GM21526 (cell line): ENCODE results near the gene ITGB2.
"Not testable (repeated sequence)": the region's sequence is repeated elsewhere in the genome, so short reads cannot be mapped to it uniquely, and the experiment has no call there.

Experiments
- ATAC-seq: cut with Tn5 transposase; IDR thresholded peaks from one replicate; pipeline ENCODE4 v1.9.1; 2021; ENCODE audit warnings: moderate library complexity; ENCODE audit not compliant: unreplicated experiment, low FRiP score

ITGB2 gene

DNA sequence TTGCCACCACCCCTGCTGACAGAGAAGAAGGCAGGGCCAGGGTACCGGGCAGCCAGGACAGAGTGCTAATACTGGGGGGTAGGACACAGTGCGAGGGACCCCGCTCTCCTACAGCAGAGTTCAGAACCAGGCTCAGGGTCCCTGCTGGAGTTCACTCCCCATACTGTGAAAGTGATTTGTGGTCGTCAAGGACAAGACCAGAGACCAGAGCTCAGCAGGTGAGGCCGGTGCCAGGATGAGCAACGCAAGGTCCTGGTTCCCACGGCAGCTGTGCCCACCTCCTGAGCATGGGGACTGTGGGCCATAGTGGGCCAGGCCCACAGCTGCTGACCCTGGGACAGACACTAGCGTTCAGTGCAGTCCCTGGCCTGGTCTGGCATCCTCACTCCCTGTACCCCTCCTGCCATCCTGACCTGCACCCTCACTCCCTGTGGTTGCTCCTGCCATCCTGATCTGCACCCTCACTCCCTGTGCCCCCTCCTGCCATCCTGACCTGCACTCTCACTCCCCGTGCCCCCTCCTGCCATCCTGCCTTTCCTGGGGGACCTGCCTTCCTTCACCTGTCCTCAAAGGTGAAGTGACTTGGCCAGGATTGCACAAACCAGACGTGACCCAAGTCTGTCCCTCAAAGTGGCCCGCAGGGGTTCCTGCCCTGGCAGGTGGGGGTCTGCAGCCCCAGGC is 33.4 kb downstream of the ITGB2 start:
- ATAC-seq = no peak

DNA sequence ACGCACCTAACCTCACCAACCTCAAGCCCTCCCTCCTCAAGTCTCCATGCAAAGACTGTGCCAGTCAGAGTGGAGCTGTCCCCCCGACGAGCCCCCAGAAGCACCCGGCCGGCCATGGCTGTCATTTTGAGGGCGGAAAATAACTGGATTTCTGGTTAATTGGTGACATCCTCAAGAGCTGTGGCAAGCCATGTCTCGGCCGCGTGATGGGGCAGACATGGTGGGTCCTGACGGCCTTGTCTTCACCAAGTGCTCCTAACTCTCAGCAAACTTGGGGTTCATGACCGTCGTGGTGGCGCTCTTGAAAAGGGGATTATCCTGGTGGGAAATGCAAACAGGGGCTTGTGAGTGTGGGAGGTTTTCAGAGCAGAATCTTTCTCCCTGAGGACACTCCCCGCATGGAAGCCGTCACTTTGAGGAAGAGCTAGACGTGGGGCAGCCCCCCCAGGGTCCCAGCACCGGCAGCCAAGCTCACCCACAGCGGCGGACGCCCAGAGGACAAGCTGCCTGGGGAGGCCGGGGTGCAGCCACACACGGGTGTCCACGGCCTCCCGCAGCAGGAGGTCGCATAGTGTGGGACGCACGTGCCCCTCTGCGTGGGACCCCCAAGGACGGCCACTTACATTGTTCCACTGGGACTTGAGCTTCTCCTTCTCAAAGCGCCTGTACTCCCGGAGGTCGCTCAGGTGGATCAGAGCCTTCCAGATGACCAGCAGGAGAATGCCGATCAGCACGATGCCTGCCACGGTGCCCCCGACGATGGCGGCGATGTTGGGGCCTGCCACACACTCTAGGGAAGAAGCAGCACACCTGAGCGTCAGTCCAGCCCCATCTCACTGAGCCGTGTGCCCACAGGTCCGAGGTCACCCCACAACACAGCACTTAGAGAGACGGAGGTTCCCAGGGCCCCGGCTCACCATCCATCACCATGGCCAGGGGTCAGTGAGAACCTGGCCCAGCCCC is 34.3 kb downstream of the ITGB2 start:
- no peak for ATAC-seq

GRCh38 chr21:44885615-44886014 is 35.1 kb downstream of the ITGB2 start:
- ATAC-seq = no peak

DNA sequence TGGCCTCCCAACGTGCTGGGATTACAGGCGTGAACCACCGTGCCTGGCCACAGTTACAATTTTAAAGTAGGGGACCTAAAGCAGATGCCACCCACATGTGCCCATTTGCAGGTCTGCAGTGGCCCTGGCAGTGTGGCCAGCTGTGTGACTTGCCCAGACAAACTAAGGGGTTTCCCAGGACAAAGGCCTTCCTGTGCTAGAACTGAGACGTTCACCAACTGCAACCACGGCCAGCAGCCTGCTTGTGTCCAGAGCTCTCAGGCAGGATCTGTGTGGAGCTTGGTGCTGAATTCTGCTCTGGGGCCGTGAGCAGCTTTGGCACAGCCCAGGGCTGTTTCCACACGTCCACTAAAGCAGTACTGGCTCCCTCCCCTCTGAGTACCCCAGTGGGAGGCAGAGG is 36.6 kb downstream of the ITGB2 start:
- ATAC-seq = no peak

GRCh38 chr21:44883250-44883649 is 37.4 kb downstream of the ITGB2 start:
- no peak for ATAC-seq

DNA sequence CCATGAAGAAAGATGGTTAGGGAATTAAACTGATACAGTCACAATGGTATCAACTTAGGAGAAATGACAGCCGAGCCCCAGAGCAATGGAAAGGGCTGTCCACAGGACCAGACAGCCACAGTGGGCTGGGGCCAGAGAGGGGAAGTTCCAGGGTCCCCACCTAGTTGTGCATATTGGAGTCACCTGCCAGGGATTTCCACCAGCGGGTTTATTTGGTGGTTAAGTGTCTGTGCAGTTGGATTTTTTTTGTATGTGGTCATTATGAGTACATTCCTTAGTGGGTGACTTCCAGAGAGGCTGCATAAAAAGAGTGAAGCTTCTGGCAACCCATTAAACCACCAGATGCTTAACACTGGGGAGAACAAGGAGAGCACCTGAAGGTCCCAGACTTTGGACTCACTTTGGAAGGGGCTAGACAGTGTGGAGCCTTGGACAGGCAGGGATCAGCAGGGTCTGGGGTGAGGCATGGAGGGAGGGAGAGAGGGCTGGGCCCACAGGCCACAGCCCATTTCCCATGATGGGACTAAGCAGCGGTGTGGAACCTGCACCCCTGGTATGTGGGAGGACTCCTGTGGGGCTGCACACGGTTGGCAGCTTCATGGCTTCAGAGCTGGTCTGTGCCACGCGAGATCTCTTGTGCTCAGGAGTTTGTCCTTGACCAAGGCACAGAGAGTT is 39.4 kb downstream of the ITGB2 start:
- no peak for ATAC-seq

DNA sequence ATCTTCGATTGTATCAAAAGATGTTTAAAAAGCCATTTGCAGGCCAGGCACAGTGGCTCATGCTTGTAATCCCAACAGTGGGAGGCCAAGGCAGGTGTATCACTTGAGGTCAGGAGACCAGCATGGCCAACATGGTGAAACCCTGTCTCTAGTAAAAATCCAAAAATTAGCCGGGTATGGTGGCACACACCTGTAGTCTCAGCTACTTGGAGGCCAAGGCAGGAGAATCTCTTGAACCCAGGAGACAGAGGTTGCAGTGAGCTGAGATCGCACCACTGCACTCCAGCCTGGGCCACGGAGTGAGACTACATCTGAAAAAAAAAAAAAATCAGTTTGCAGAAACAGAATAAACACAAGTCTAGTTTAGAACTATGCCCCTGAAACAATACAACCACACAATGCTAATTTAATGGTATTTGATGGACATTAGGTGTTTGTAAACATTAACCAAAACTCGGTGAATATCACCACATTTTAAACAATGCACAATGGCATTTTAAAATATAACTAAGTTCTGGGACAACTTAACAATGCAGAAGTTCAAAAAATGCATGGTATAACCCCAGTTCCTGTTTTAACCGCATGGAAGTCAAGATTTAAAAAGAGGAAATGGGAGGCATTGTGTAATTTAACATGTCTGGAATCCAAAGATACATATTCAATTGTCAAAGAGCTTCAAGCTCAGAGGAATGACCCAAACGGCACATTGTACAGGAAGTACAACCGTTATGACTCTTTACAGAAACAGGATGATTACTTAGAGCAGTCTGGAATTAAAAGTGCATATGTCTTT is 40.1 kb downstream of the ITGB2 start:
- no peak for ATAC-seq

GRCh38 chr21:44879238-44879637 is 41.5 kb downstream of the ITGB2 start:
- ATAC-seq = not testable (repeated sequence)

- no peak for ATAC-seq
Observed at GRCh38 chr21:44878053-44878982, 42.4 kb downstream of the ITGB2 start.

DNA sequence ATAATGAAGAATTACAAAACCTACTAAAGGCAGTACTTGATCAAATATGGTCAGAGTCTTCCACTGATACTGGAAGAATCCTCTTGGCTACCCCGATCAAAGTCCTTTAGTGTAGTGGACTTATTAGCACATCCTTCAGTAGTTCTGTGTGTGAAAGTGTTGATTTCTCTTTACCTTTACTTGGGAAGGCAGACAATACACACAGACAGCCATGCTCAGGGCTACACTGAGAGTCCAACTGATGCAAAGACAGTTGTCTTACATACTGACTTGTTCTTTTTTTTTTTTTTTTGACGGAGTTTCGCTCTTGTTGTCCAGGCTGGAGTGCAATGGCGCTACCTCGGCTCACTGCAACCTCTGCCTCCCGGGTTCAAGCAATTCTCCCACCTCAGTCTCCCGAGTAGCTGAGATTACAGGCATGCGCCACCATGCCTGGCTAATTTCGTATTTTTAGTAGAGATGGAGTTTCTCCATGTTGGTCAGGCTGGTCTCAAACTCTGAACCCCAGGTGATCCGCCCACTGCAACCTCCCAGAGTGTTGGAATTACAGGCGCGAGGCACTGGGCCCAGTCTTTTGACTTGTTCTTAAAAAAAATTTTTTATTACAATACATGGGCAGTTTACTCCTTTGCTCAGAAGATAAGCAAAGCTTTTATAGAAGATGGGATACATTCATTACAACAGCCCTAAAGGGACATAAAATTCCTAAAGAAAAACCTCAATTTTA is 43.7 kb downstream of the ITGB2 start:
- no peak for ATAC-seq

DNA sequence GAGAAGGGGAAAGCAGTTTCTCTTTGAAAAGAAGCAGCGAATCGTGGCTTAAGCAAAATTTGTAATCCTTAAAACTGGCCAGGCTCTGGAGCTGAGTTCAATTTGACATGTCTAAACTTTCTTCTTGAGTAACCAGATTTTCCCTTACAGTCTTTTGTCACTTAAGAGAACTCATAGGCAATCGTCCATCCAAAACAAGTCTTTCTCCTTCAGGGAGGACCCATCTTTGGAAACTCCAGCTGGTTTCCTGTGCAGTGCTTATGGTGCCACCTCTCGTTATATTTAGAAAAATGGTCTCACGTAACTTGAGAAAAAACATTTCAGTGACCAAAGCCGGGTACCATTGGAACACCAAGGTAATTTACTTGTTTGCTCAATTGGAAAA is 45.4 kb downstream of the ITGB2 start:
- no peak for ATAC-seq

DNA sequence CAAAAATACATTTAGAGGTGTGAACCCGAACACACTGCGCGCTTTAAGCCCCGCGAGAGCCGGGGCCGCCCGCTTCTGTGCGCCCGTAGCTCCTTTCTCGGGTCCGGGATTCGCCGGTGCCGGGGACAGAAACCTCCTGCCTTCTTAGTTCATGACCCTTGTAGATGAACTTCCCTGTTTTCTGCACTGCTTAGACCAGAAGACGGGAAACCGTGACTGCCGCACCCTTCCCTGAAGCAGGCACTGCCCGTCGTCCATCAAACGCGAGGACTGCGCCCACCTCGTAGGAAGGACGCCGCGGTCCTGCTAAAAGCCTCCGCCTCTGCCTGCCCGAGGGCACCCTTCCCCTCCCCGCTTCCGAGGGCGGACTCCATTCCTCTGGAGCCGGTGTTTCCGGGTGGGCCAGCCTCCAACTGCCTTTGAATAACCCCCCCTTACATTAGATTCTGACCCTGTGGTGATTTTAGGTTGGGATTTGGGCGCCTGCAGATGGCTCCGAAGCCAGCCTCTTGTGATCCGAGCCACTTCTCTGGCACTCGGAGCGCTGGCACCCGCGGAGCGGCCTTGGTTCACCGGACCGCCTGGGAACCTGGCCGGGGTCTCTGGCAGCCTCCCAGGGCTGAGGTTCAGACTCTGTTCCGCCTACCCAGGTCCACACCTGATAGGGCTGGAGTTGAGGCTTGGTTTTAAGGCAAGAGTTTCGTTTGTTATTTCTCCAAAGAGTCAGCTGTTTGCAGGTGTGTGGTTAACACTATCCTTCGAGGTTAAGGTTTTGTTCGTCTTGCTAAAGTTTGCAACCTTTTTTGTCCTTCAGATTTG is 46.0 kb downstream of the ITGB2 start:
- no peak for ATAC-seq

GRCh38 chr21:44874240-44874496 is 46.5 kb downstream of the ITGB2 start:
- ATAC-seq = peak; percentile 5

DNA sequence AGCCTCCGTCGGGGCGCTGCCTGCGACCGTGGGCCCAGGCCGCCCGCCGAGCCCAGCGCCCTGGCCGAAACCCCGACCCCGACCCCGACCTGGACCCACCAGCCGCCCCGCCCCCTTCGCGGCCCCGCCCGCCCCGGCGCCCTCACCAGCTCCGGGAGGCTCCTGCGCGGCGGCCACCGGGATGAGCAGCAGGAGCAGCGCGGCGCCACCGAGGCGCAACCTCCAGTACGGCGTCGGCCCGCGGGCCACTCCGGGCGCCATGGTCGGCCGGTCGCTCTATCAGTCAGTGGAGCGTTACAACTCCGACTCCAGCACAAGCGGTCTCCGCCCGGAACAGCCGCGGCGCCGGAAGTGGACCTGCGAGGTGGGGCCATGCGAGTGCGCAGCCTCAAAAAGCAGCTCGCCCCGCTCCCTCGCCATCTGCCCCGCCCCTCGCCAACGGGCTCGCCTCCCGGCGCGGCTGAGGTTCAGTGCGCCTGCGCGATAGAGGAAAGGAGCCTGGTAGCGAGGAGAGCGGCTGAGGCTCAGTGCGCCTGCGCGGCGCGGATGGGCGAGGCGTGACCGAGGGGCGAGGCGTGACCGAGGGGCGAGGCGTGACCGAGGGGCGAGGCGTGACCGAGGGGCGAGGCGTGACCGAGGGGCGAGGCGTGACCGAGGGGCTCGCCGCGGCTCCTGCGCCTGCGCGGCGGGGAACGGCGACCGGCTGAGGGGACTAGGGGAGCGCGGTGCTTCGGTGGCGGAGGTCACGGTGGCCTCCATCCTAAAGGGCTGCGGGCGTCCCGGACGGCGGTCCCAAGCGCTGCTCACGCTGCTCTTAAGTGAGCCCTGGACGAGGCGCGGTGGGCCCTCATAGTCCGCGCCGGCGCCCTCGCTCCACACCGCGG is 47.1 kb downstream of the ITGB2 start, which contains the start of gene PTTG1IP:
PTTG1IP (minus strand) TSS at position 335 of the 884 bp plus-strand sequence; CDS start at position 261, 74 bp downstream.
- peak; percentile 57 for ATAC-seq

DNA sequence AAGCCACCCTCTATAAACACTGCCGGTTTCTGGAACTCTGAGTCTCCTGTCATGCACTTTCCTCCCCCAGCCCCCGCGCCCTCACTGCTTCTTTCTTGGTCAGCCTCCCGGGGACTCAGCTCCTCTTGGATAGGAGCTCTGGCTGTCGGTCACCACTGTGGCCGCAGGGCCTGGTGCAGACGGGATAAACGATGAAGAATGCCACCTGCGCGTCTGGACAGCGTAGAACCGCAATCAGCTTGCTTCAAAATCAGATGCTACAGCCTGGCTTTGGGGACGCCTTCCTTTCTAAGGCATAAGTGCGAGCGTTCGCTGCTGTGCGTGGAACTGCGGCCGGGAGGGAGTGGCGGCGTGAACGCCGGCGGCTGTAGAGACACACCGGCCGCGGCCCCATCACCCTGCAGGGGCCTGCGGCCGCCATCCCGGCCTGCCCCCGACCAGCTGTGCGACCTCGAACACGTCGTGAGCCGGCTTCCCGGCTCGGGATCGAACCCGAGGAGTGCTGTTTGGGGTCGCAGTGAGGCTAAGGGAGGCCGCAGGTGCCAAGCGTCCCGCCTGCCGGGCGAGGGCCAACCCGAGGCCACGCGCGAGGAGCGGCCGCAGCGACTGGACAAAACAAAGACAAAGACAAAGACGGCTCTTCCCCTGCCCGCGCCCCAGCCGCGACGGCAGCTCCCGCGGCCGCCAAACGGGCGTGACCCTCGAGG is 47.9 kb downstream of the ITGB2 start:
- ATAC-seq = no peak

GRCh38 chr21:44872323-44872648 is 48.4 kb downstream of the ITGB2 start:
- no peak for ATAC-seq
